Ishikawa (cell line): ENCODE results near the gene ZBTB18.

Experiments
- CEBPB ChIP-seq: IDR thresholded peaks from 2 replicates; pipeline ENCODE4 v1.6.1; 2012
- EP300 ChIP-seq: IDR thresholded peaks from 2 replicates; pipeline ENCODE4 v1.6.1; 2012; ENCODE audit warnings: borderline replicate concordance
- REST ChIP-seq: IDR thresholded peaks from 2 replicates; pipeline ENCODE4 v1.6.1; 2012; ENCODE audit warnings: low read depth, mild to moderate bottlenecking
- YY1 ChIP-seq: IDR thresholded peaks from 2 replicates; pipeline ENCODE4 v1.6.1; 2012; ENCODE audit warnings: low read depth
- ZBTB7A ChIP-seq: IDR thresholded peaks from 2 replicates; pipeline ENCODE4 v1.6.1; 2012; ENCODE audit warnings: low read depth

DNA sequence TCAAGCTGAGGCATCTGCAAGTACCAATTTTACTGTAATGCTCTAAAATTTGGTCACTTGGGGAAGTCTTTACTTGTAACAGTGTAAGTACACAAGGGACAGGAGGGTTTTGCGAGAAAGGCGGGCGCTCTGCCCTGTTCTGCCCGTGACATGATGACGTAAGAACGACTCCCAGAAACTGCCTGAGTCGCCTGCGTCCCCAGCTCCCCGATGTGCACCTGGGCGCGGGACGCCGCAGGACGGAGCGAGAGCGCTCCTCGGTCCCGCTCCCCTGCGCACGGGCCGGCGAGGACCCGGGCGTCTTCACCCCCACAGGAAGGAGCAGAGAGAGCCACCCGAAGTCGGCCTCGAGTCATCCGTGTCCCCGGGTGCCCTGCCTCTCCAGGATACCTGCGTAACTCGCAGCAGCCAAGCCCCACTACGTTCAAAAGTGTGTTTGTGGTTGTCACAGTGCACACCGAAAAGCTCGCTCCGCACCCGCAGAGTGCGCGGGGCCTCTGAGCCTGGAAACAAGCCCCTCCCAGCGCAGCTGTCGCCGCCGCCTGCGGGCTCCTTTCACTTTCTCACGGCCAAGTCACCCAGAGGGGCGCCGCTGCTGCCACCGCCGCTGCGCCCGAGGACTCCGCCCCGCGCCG, 3.3 kb upstream of the ZBTB18 start:
- TF ChIP-seq ZBTB7A (no peak), EP300 (no peak), REST (no peak), CEBPB (no peak), YY1 (no peak)
